Measurements from ENCODE around the gene MYH11. TPM values are rescaled to one million over a fixed set of nuclear protein-coding genes. Genes with fewer than 3 reads are reported as not detected.

Gene MYH11
- total RNA-seq, 3 donors from 2014 or later = 98.2 to 5,005 (median 282) TPM

DNA sequence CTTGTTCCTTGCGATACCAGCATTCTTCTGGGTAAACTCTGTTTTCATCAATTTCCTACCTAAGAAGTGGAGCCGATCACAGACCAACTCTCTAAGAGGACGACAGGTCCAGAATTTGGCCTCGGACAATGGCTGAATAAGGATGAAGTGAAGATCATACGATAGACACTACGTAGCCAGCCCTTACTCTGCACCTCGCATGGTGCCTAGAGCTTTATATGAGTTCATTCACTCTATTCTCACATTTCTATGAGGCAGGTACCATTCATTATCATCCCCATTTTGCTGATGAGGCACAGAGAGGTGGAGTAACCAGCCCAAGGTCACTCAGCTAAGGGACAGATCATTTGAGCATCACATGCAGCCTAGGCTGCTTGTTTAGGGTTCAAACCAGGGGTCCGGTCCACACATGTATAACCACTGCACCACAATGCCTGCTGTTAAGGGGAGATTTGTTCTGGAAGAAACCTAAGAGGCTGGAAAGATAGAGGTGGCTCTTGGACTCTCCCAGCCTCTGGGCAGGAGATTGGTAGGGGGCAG lies 78.6 kb downstream of the MYH11 start:
- H3K9me3 ChIP-seq = no peaks in the 10 kb centered on the region
- intact Hi-C loops (cut with DNase I, micrococcal nuclease) = no loop called here
- H3K4me3 ChIP-seq = no peak overlapping the region
- no peaks in the 10 kb centered on the region for H3K4me1 ChIP-seq (ENCODE audit: low read depth)
- TF ChIP-seq, protein P1, sequence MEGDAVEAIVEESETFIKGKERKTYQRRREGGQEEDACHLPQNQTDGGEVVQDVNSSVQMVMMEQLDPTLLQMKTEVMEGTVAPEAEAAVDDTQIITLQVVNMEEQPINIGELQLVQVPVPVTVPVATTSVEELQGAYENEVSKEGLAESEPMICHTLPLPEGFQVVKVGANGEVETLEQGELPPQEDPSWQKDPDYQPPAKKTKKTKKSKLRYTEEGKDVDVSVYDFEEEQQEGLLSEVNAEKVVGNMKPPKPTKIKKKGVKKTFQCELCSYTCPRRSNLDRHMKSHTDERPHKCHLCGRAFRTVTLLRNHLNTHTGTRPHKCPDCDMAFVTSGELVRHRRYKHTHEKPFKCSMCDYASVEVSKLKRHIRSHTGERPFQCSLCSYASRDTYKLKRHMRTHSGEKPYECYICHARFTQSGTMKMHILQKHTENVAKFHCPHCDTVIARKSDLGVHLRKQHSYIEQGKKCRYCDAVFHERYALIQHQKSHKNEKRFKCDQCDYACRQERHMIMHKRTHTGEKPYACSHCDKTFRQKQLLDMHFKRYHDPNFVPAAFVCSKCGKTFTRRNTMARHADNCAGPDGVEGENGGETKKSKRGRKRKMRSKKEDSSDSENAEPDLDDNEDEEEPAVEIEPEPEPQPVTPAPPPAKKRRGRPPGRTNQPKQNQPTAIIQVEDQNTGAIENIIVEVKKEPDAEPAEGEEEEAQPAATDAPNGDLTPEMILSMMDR (IDR thresholded peaks at IDR 0.05) = no peak
- H3K36me3 ChIP-seq (ENCODE audit: low read depth) = no peaks in the 10 kb centered on the region
- no peak for DNase-seq
- ATAC-seq = no peak

DNA sequence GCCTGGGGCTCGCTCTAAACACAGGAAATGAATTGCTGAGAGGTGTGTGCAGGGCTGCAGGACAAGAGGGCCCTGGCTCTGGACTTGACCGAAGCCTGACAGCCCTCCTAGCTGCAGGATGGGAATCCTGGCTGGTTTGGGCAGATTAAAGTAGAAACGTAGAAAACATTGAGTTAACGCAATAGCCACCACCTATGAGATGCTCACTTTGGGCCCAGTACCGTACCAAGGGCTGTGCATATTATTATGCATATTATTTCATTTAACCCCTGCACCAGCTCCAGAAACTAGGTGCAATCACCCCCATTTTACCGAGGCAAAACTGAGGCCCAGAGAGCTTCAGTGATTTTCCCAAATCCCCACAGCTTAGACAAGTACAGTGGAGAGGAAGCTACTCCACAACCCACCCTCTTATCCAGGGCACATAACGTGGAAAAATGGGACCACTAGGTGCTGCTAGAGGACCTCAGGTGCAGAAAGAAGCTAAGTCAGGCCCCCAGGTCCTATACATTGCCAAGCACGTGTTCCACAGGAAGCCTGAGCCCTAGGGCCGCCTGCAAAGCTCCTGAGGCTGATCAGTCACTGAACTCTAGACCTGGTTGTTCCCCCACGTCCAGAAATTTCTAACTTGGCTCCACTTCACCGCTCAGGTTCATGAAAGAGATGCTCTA lies 79.2 kb downstream of the MYH11 start:
- intact Hi-C loops (cut with DNase I, micrococcal nuclease) = no loop called here
- Histone ChIP-seq H3K4me1 (ENCODE audit: low read depth) (no peaks in the 10 kb centered on the region), H3K4me3 (no peak overlapping the region), H3K36me3 (ENCODE audit: low read depth) (no peaks in the 10 kb centered on the region), H3K9me3 (no peaks in the 10 kb centered on the region)
- ATAC-seq (peak; percentile 30), DNase-seq (peak in 1 of 3 donors; percentile 25)
- TF ChIP-seq, protein P1 (IDR thresholded peaks at IDR 0.05) = no peak

DNA sequence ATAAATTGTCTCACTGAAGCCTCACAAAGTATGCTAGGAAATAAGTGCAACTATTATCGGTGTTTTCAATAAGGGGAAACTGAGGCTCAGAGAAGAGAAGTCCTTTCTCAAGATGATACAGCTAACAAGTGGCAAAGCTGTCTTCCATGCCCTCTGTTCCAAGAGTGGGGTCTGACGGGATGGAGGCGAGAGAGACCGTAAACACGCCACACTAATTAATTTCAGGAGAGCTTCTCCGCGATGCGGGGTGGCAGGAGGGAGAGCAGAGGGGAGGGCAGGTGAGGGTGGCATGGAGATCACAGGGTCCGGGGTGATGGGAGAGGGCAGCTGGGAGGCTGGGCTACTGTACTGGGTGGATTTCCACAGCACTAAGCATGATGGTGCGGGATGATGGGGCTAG lies 80.3 kb downstream of the MYH11 start:
- Histone ChIP-seq H3K4me1 (ENCODE audit: low read depth) (no peaks in the 10 kb centered on the region), H3K4me3 (no peak overlapping the region), H3K9me3 (no peaks in the 10 kb centered on the region), H3K36me3 (ENCODE audit: low read depth) (no peaks in the 10 kb centered on the region)
- ATAC-seq (no peak), DNase-seq (no peak)
- intact Hi-C loops (cut with DNase I, micrococcal nuclease) = no loop called here
- TF ChIP-seq, protein P1 (IDR thresholded peaks at IDR 0.05) = no peak

DNA sequence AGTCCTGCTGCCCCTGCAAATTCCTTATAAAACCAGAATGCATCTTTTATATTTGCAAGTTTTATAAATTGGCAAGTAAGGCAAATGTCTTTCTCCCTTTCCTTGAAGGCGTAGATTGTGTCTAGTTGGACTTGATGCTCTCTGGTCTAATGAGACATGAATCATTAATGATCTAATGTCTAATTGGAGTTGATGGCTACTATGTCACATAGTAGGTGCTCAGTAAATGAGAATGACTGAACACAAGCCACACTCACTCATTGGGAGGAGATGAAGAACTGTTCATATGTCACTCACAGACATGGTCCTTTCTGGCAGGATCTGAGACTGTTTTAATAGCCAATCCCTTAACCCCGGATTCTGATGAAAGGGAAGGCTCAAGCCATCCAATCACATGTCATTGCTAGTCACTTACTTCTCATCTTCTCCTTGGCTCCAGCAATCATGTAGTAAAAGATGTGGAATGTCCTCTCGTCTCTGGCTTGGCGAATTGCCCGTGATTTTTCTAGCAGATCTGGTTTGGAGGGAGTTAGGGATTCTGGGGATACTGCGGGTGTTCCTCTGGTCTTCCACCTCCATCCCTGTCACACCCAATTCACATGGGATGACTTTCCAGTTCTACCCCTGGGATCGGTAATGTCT lies 81.0 kb downstream of the MYH11 start:
- Histone ChIP-seq H3K4me3 (no peak overlapping the region), H3K36me3 (ENCODE audit: low read depth) (no peaks in the 10 kb centered on the region), H3K9me3 (no peaks in the 10 kb centered on the region), H3K4me1 (ENCODE audit: low read depth) (no peaks in the 10 kb centered on the region)
- DNase-seq (no peak), ATAC-seq (no peak)
- intact Hi-C loops (cut with DNase I, micrococcal nuclease) = no loop called here
- TF ChIP-seq, protein P1 (IDR thresholded peaks at IDR 0.05) = no peak

DNA sequence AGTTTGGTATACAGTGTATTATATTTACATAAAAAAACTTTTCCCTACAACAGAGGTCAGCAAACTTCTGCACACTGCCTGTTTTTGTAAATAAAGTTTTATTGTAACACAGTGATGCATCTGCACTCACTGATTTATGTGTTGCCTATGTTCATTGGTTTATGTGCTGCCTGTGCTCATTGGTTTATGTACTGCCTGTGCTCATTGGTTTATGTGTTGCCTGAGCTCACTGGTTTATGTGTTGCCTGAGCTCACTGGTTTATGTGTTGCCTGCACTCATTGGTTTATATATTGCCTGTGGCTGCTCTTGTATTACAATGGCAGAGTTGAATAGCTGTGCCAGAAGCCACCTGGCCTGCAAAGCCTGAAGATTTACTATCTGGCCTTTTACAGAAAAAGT lies 81.6 kb downstream of the MYH11 start:
- Histone ChIP-seq H3K4me3 (no peak overlapping the region), H3K36me3 (ENCODE audit: low read depth) (no peaks in the 10 kb centered on the region), H3K4me1 (ENCODE audit: low read depth) (no peaks in the 10 kb centered on the region), H3K9me3 (no peaks in the 10 kb centered on the region)
- TF ChIP-seq, protein P1 (IDR thresholded peaks at IDR 0.05) = no peak
- DNase-seq (no peak), ATAC-seq (peak; percentile 24)
- intact Hi-C loops (cut with DNase I, micrococcal nuclease) = no loop called here
